Fibroblast of pulmonary artery (primary cell): ENCODE measurements around the gene ARHGAP10.

Experiments
- DNase-seq: peaks from one replicate; pipeline ENCODE4 v3.0.0-alpha.2; 2010; ENCODE audit warnings: low read depth
- H3K4me3 ChIP-seq: replicated peaks from 2 replicates; pipeline ENCODE4 v1.5.1; 2011; ENCODE audit warnings: low read depth, mild to moderate bottlenecking, control low read depth, low read length, moderate library complexity
- TF ChIP-seq, protein P1 (sequence below): IDR thresholded peaks from 2 replicates; pipeline ENCODE4 v1.5.1; 2011; ENCODE audit warnings: mild to moderate bottlenecking, control low read depth, low read length, inconsistent platforms; ENCODE audit errors: missing control alignments

The ARHGAP10 gene

DNA sequence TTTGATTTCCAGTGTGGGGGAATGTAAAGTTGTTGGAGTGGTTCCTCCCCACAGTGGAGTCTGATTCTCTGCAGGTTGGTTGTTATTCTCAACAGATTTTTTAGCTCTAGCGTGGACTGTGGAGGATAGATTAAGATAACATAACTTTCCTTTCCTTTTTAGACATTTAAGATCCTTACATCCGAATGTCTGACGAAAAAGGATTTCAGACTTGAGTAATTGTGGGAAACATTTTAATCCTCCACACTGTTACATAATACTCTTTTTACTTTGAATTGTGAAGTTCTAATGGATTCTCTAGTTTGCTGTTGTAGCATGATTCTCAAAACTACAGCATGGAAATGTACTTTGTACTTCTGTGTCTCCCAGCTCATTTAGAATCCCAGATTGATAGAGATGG is 107.8 kb downstream of the ARHGAP10 start:
- TF ChIP-seq, protein P1, sequence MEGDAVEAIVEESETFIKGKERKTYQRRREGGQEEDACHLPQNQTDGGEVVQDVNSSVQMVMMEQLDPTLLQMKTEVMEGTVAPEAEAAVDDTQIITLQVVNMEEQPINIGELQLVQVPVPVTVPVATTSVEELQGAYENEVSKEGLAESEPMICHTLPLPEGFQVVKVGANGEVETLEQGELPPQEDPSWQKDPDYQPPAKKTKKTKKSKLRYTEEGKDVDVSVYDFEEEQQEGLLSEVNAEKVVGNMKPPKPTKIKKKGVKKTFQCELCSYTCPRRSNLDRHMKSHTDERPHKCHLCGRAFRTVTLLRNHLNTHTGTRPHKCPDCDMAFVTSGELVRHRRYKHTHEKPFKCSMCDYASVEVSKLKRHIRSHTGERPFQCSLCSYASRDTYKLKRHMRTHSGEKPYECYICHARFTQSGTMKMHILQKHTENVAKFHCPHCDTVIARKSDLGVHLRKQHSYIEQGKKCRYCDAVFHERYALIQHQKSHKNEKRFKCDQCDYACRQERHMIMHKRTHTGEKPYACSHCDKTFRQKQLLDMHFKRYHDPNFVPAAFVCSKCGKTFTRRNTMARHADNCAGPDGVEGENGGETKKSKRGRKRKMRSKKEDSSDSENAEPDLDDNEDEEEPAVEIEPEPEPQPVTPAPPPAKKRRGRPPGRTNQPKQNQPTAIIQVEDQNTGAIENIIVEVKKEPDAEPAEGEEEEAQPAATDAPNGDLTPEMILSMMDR: no peak
- H3K4me3 ChIP-seq: no peak overlapping the region
- no peak for DNase-seq

DNA sequence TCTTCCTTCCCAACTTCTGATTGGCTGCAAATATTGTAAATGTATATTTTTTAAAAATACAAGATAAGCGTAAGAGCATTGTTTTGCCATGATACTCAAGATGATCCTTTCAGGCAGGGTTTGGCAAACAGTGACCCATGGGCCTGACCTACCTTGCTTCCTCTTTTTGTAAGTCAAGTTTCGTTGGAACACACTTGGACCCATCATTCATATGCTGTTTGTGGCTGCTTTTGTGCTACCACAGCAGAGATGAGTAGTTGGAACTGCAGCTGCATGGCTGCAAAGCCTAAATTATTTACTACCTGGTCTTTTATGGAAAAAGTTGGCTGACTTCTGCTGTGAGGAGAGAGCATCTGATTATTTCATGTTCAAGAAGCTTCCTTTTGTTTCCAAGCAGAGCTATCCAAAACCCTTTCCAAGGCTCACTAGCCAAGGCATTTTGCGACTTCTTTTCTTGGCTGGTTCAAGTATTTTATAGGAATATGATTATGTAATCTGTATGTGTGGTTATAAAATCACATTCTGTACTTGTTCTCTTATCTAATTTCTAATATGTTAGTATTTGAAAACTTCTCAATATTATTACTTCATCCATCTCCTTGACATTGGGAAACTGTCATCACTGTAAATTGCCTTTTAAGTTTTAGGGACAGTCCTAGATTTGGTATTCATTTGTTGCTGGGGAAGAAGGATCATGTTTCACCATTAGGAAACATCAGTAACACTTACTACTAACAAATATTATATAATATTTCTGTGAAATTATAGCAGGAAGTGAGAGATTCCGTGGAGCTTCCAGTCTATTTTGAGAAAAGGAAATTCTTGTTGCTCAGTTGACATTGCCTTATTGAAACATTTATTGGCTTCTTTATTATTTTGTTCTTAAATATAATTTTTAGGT is 109.2 kb downstream of the ARHGAP10 start:
- TF ChIP-seq, protein P1: no peak
- peak; percentile 48 for DNase-seq
- H3K4me3 ChIP-seq: no peak overlapping the region

DNA sequence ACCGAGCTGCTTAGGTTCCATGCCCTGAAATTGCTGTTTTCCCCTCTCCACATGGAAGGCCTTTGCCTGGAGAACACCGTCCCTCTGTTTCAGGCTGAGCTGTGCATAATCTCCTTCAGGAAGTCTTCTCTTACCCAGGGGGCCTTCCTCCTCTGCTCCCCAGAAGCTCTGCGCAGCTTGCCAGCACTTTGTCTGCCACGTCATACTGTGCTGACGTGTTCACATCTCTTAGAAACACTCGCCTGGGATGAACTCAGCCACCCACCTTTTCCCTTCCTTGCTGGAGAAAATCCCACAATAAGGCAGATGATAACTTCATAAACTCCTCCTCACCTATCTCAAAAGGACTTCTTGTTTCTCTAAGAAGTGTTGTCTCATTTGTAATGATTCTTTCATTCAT is 110.7 kb downstream of the ARHGAP10 start:
- DNase-seq: peak; percentile 96
- no peak overlapping the region for H3K4me3 ChIP-seq
- TF ChIP-seq, protein P1: no peak

DNA sequence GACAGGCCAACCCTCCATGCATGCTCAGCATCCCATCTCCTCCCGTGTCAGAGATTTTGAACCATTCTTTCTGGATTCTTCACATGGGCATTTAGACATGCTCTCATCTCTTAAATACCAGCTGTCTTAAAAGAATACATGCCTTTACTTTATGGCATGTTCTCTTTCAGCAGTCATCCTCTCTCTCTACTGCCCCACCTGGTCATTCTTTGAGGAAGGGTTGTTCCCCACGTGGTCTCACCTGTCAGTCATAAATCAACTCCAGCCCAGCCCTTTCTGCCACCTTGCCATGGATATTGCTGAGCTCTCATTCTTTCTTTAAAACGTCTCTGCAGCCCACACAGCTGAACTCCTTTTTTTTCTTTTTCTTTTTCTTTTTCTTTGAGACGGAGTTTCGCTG is 111.3 kb downstream of the ARHGAP10 start:
- DNase-seq: no peak
- TF ChIP-seq, protein P1: peak; percentile 25
- no peak overlapping the region for H3K4me3 ChIP-seq

DNA sequence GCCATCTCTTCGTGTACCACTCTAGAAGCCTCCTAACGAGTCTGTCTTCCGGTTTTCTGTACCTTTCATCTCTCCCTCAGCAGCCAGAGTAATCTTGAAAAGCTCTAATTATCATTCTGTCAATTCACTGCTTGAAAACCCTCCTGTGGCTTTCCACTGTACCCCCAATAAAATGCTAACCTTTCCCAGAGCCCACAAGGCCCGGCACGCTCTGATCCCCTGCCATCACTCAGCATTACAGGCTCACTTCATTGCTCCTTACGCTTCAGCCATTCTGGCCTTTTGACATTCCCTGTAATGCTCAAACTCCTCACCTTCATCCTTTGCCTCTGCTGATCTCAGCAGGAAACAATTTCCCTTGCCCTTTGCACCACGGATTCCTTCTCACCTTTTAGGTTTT is 112.9 kb downstream of the ARHGAP10 start:
- TF ChIP-seq, protein P1: no peak
- DNase-seq: no peak
- H3K4me3 ChIP-seq: no peak overlapping the region

DNA sequence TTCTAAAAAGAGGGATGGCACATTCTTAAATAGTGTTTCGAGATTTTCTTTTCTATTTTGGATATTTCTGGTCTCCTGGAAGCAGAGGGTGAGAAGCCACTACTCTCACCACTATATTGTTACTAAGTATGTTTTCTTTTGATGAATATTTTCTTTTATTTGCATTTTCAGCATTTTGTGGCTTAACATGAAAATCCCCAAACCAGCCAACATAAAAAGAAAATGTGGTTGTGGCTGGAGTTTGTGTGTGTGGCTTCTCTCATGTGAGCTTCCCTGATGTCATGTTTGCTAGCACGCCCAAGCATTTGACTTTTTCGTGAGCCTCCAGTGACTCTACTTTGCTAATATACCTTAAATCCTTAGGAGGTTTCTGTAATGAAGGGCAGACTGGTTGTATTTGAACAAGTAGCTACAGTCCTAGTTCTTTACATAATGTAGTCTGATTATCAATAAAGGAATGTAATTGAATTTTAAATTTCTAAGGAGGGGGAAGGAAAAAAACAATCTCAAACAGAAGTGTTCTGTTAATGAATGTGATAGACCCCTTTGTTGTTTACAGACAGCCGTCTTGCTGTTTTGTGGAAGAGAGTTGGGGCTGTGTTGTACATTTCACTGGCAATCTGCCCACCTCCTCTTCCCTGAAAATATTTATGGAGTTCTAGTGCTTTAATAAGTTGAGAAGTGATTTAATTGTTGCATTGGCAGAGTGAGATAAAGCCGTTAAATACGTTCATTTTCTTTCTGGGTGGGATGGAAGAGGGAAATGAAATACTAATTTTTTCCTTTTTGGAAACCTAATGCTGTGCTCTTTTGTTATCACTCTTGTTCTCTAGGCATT is 114.6 kb downstream of the ARHGAP10 start:
- no peak for DNase-seq
- no peak overlapping the region for H3K4me3 ChIP-seq
- TF ChIP-seq, protein P1: no peak
